K562 (cell line): ENCODE measurements around the gene CLDN1. TPM values are rescaled to one million over a fixed set of nuclear protein-coding genes. Genes with fewer than 3 reads are reported as not detected.

Experiments
- ATAC-seq: fragments of 200-7000 bp; cut with Tn5 transposase; 3 replicates; pipeline ENCODE4 v1.9.1; 2020; ENCODE audit warnings: moderate library complexity
- BruUV-seq: library from RNA; stranded (reverse); fragments of 400-500 nt; replicated peaks from 2 replicates; lab custom pipeline; 2021; lab: Mats Ljungman, UMichigan
- CTCF ChIA-PET: fragments of 300-600 bp; formaldehyde crosslinking; extraction: SDS; loops from one replicate; lab custom pipeline; 2021; ENCODE audit warnings: low intra/inter-chr PET ratio; lab: Yijun Ruan, JAX
- POLR2A ChIA-PET: fragments of 300-600, 350-650 bp; sonication (Branson Sonifier 250); formaldehyde crosslinking; extraction: SDS; loops from one replicate; lab custom pipeline; 2021; ENCODE audit warnings: antibody characterized with exemption, inconsistent platforms; lab: Yijun Ruan, JAX
- DNase-seq, 4 experiments: peaks; one replicate each; pipeline versions ENCODE4 v3.0.0 to v3.0.0-alpha.2; 2011 to 2018; ENCODE audit warnings: low spot score in 3 of 4, mixed read lengths in 3 of 4; ENCODE audit errors: extremely low read depth in 1 of 4
- FAIRE-seq: peaks from 2 replicates; lab custom pipeline; 2011; peaks lifted over from hg19 to GRCh38; lab: Jason Lieb, UNC
- H2AFZ ChIP-seq: 2 replicates; pipeline ENCODE4 v1.6.0; 2011; ENCODE audit warnings: low read depth, low read length, control low read depth, inconsistent platforms
- H3K27ac ChIP-seq: fragments of 200-600 bp; 3 replicates; pipeline ENCODE4 v1.8.0; 2011; ENCODE audit warnings: low read depth, mild to moderate bottlenecking, control low read depth, inconsistent platforms, low read length, moderate library complexity, mixed read lengths; ENCODE audit errors: extremely low read depth
- H3K27me3 ChIP-seq, 2 experiments: fragments of 300-600 bp in 1 of 2; 2 replicates in 1 of 2; 3 replicates in 1 of 2; pipeline versions ENCODE4 v1.6.0 to v1.8.0; 2011; ENCODE audit warnings: inconsistent platforms in 2 of 2, low read length in 2 of 2, mild to moderate bottlenecking in 1 of 2, mixed read lengths in 1 of 2, moderate library complexity in 1 of 2; ENCODE audit not compliant: control insufficient read depth in 2 of 2, insufficient read depth in 2 of 2
- H3K36me3 ChIP-seq: fragments of 300-600 bp; 3 replicates; pipeline ENCODE4 v1.8.0; 2011; ENCODE audit warnings: mild to moderate bottlenecking, low read length, inconsistent platforms; ENCODE audit not compliant: control insufficient read depth, insufficient read depth
- H3K4me1 ChIP-seq, 2 experiments: fragments of 200-600 bp in 1 of 2; replicated peaks in 1 of 2; 2 replicates in 1 of 2; 3 replicates in 1 of 2; pipeline versions ENCODE4 v1.5.1 to v1.8.0; 2011; ENCODE audit warnings: inconsistent platforms in 2 of 2, low read length in 2 of 2, mild to moderate bottlenecking in 1 of 2, mixed read lengths in 1 of 2, moderate library complexity in 1 of 2; ENCODE audit not compliant: control insufficient read depth in 2 of 2, insufficient read depth in 2 of 2
- H3K4me2 ChIP-seq: 2 replicates; pipeline ENCODE4 v1.6.1; 2011; ENCODE audit warnings: low read length, control low read depth, inconsistent platforms, mixed read lengths; ENCODE audit not compliant: insufficient read depth
- H3K4me3 ChIP-seq: fragments of 200-600 bp; sonication (generic), shearing (Covaris generic); 2 replicates; pipeline ENCODE4 v1.5.1; 2016; ENCODE audit warnings: control low read depth, inconsistent platforms
- H3K79me2 ChIP-seq: fragments of 200-600 bp; 3 replicates; pipeline ENCODE4 v1.8.0; 2011; ENCODE audit warnings: low read length, inconsistent platforms; ENCODE audit not compliant: control insufficient read depth, insufficient read depth
- H3K9ac ChIP-seq, 2 experiments: 2 replicates each; pipeline versions ENCODE4 v1.6.0 to v1.6.1; 2011; ENCODE audit warnings: low read depth in 2 of 2, low read length in 2 of 2, control low read depth in 1 of 2, inconsistent platforms in 1 of 2, mild to moderate bottlenecking in 1 of 2, mixed read lengths in 1 of 2; ENCODE audit not compliant: insufficient read depth in 1 of 2
- H3K9me1 ChIP-seq: one replicate; pipeline ENCODE4 v1.6.0; 2011; ENCODE audit warnings: inconsistent platforms, mild to moderate bottlenecking, low read length, moderate library complexity; ENCODE audit not compliant: control insufficient read depth, insufficient read depth
- H3K9me3 ChIP-seq: replicated peaks from 2 replicates; pipeline ENCODE4 v1.5.1; 2011; ENCODE audit warnings: low read depth, low read length, inconsistent platforms; ENCODE audit not compliant: control insufficient read depth, insufficient read depth
- H4K20me1 ChIP-seq: replicated peaks from 2 replicates; pipeline ENCODE4 v1.6.1; 2011; ENCODE audit warnings: low read length, inconsistent platforms, mixed read lengths; ENCODE audit not compliant: control insufficient read depth, insufficient read depth
- CREB3 ChIP-seq: fragments of 450-650 bp; conservative IDR thresholded peaks from 2 replicates; pipeline ENCODE4 v1.6.1; 2016; ENCODE audit warnings: missing genetic modification characterization, low read depth, mild to moderate bottlenecking, missing compliant biosample characterization, moderate library complexity
- DNMT1 ChIP-seq: fragments of 450-650 bp; IDR thresholded peaks from 2 replicates; pipeline ENCODE4 v1.6.1; 2016; ENCODE audit warnings: antibody characterized with exemption, mild to moderate bottlenecking
- E2F3 ChIP-seq: fragments of 250-450 bp; sonication (Bioruptor Pico); IDR thresholded peaks from 2 replicates; pipeline ENCODE4 v1.4.0; 2020; ENCODE audit warnings: mild to moderate bottlenecking
- EHMT2 ChIP-seq: fragments of 450-650 bp; IDR thresholded peaks from 2 replicates; pipeline ENCODE4 v1.6.1; 2018; ENCODE audit warnings: antibody characterized with exemption
- GTF2E2 ChIP-seq: fragments of 200-800 bp; sonication (Bioruptor generic); IDR thresholded peaks from 2 replicates; pipeline ENCODE4 v1.6.1; 2016; ENCODE audit warnings: missing genetic modification characterization, missing compliant biosample characterization
- POLR2A ChIP-seq: fragments of 450-650 bp; conservative IDR thresholded peaks from 2 replicates; pipeline ENCODE4 v1.6.1; 2016
- SMAD2 ChIP-seq: fragments of 150-350 bp; IDR thresholded peaks from 2 replicates; pipeline ENCODE4 v1.6.1; 2014; ENCODE audit warnings: low read depth, mild to moderate bottlenecking, low read length
- SMARCA4 ChIP-seq: fragments of 450-650 bp; IDR thresholded peaks from 2 replicates; pipeline ENCODE4 v1.6.1; 2016
- TEAD2 ChIP-seq: fragments of 450-650 bp; IDR thresholded peaks from 2 replicates; pipeline ENCODE4 v1.6.1; 2016; ENCODE audit warnings: missing genetic modification characterization, control low read depth, missing compliant biosample characterization
- ZNF197 ChIP-seq: fragments of 200-800 bp; sonication (Bioruptor generic); IDR thresholded peaks from 2 replicates; pipeline ENCODE4 v1.6.1; 2016; ENCODE audit warnings: low read depth, missing genetic modification characterization, missing compliant biosample characterization
- ZNF23 ChIP-seq: fragments of 250-450 bp; sonication (Bioruptor Pico); IDR thresholded peaks from 2 replicates; pipeline ENCODE4 v1.4.0; 2020; ENCODE audit warnings: mild to moderate bottlenecking
- WGBS: fragments of 100-300 bp; shearing (Covaris generic); methylation state at CpG from one replicate; pipeline ENCODE4 v1.1.6; 2016; ENCODE audit warnings: low coverage, mixed read lengths; ENCODE audit not compliant: insufficient coverage; ENCODE audit errors: missing lambda C conversion rate; 5-methylcytosine and 5-hydroxymethylcytosine counted together
- in situ Hi-C: fragments of 300-500 bp; cut with MboI; formaldehyde crosslinking; loops from 4 replicates; pipeline ENCODE4 v1.15.0; 2018; ENCODE audit warnings: inconsistent platforms, mixed read lengths
- intact Hi-C: fragments of 100-400 bp; cut with micrococcal nuclease; formaldehyde crosslinking; loops from 2 replicates; pipeline ENCODE4 v1.14.2; 2022
- polyA plus RNA-seq, 8 experiments: library from polyadenylated mRNA; depleted of rRNA in 4 of 8; stranded (reverse) in 5 of 8; unstranded in 3 of 8; fragments of >200 nt; fragmentation: Nextera tagmentation in 2 of 8; fragmentation: Illumina TruSeq in 1 of 8; extraction: Ambion mirVana in 2 of 8; extraction: Trizol in 1 of 8; gene quantifications; 2 replicates each; pipeline versions ENCODE4 v1.2.1 to v1.2.3, GENCODE V29; 2011 to 2014; ENCODE audit warnings: inconsistent platforms in 1 of 8, missing spikeins in 1 of 8
- total RNA-seq, 7 experiments: library from RNA; depleted of rRNA in 6 of 7; stranded (reverse); fragments of >200 nt in 6 of 7; fragmentation: Illumina TruSeq in 2 of 7; extraction: Trizol in 2 of 7; gene quantifications; 2 replicates each; pipeline versions ENCODE4 v1.2.1 to v1.2.3, GENCODE V29; 2011 to 2021; ENCODE audit warnings: low replicate concordance in 1 of 7
- TF ChIP-seq, protein P1 (sequence below): sonication (generic); formaldehyde crosslinking; IDR thresholded peaks from 2 replicates; pipeline ENCODE4 v1.8.1; 2023; ENCODE audit warnings: missing genetic modification reagents, mild to moderate bottlenecking, borderline replicate concordance

Gene CLDN1
- total and polyA plus RNA-seq, 9 of the 15 experiments (the other 6 are each of a cell fraction or from before 2014, with no cell fraction given), result 0.16 TPM; not detected in 8

DNA sequence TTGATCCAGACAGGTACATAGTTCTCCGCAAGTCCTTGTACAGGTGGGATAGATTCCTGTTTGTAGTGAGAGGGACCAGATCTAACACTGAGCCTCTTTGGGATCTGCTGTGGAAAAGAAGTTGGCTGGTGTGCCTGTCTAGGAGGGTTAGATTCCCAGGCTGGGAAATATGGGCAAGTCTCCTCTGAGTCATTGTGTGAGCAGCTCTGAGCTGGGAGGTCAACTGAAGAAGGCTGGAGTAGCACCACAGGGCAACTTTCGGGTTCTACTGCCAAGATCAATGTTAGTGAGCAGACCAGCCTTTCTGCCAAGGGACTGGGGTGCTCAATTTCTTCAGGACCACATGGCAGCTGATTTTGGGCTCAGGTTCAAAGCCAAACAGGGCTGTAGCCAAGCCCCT, 33.4 kb downstream of the CLDN1 start:
- H3K4me1 ChIP-seq, result no peaks in the 10 kb centered on the region
- no peaks in the 10 kb centered on the region for H3K36me3 ChIP-seq
- WGBS, result 0% methylated on average over 2 of the region's 2 CpGs
- H2AFZ ChIP-seq, result no peak overlapping the region
- H3K9me1 ChIP-seq, result no peaks in the 10 kb centered on the region
- in situ Hi-C loops (no loop called here), intact Hi-C loops (no loop called here)
- ChIA-PET POLR2A (no interaction called here), CTCF (no interaction called here)
- H3K27me3 ChIP-seq, result no peaks in the 10 kb centered on the region
- FAIRE-seq, result no peak
- H3K79me2 ChIP-seq, result no peaks in the 10 kb centered on the region
- no peak for ATAC-seq
- no peak overlapping the region for H3K9ac ChIP-seq
- H3K4me3 ChIP-seq, result no peak overlapping the region
- no peak for DNase-seq
- BruUV-seq, result no TSS peak
- H4K20me1 ChIP-seq, result no peaks in the 10 kb centered on the region
- TF ChIP-seq CREB3 (tag) (no peak), SMARCA4 (no peak)
- H3K4me2 ChIP-seq, result no peak overlapping the region
- no peak overlapping the region for H3K27ac ChIP-seq
- peaks cover 2% of the 10 kb centered on the region; the same call in 1 of the 2 replicates for H3K9me3 ChIP-seq

DNA sequence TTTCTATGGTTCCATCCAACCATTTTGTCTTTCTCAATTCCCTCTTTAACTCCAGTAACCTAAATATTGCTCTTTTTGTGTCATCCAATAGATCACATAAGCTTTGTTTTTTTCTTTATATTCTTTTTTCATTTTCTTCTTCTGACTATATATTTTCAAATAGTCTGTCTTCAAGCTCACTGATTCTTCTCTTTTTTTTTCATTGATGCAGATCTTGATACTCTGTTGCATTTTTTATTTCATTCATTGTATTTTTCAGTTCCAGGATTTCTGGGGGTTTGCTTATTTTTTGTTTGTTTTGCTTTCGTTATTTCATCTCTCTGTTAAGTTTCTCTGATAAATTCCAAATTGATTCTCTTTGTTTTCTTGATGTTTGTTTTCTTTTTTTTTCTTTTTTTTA, 36.2 kb downstream of the CLDN1 start:
- H3K79me2 ChIP-seq, result no peaks in the 10 kb centered on the region
- H2AFZ ChIP-seq, result no peak overlapping the region
- H3K27ac ChIP-seq, result no peak overlapping the region
- no TSS peak for BruUV-seq
- in situ Hi-C loops (no loop called here), intact Hi-C loops (no loop called here)
- CTCF ChIA-PET, result no interaction called here
- H4K20me1 ChIP-seq, result no peaks in the 10 kb centered on the region
- H3K4me1 ChIP-seq, result no peaks in the 10 kb centered on the region
- H3K9ac ChIP-seq, result no peak overlapping the region
- FAIRE-seq (no peak), DNase-seq (no peak), ATAC-seq (no peak)
- H3K36me3 ChIP-seq, result no peaks in the 10 kb centered on the region
- no peak overlapping the region for H3K4me3 ChIP-seq
- 0% methylated on average over 1 of the region's 1 CpG for WGBS
- POLR2A ChIA-PET, result no interaction called here
- H3K9me3 ChIP-seq, result peaks cover 2% of the 10 kb centered on the region; the same call in 1 of the 2 replicates
- no peaks in the 10 kb centered on the region for H3K9me1 ChIP-seq
- H3K27me3 ChIP-seq, result no peaks in the 10 kb centered on the region
- no peak overlapping the region for H3K4me2 ChIP-seq
- no peak for TF ChIP-seq EHMT2
- no peak for TF ChIP-seq ZNF197 (CRISPR knock-in tag)
- no peak for TF ChIP-seq GTF2E2 (tag)
- TF ChIP-seq POLR2A, result no peak
- no peak for TF ChIP-seq SMAD2
- no peak for TF ChIP-seq TEAD2 (tag)
- TF ChIP-seq, protein P1, sequence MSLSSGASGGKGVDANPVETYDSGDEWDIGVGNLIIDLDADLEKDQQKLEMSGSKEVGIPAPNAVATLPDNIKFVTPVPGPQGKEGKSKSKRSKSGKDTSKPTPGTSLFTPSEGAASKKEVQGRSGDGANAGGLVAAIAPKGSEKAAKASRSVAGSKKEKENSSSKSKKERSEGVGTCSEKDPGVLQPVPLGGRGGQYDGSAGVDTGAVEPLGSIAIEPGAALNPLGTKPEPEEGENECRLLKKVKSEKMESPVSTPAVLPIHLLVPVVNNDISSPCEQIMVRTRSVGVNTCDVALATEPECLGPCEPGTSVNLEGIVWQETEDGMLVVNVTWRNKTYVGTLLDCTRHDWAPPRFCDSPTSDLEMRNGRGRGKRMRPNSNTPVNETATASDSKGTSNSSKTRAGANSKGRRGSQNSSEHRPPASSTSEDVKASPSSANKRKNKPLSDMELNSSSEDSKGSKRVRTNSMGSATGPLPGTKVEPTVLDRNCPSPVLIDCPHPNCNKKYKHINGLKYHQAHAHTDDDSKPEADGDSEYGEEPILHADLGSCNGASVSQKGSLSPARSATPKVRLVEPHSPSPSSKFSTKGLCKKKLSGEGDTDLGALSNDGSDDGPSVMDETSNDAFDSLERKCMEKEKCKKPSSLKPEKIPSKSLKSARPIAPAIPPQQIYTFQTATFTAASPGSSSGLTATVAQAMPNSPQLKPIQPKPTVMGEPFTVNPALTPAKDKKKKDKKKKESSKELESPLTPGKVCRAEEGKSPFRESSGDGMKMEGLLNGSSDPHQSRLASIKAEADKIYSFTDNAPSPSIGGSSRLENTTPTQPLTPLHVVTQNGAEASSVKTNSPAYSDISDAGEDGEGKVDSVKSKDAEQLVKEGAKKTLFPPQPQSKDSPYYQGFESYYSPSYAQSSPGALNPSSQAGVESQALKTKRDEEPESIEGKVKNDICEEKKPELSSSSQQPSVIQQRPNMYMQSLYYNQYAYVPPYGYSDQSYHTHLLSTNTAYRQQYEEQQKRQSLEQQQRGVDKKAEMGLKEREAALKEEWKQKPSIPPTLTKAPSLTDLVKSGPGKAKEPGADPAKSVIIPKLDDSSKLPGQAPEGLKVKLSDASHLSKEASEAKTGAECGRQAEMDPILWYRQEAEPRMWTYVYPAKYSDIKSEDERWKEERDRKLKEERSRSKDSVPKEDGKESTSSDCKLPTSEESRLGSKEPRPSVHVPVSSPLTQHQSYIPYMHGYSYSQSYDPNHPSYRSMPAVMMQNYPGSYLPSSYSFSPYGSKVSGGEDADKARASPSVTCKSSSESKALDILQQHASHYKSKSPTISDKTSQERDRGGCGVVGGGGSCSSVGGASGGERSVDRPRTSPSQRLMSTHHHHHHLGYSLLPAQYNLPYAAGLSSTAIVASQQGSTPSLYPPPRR (CRISPR knock-in tag), result no peak
- TF ChIP-seq ZNF23 (CRISPR knock-in tag), result no peak
- TF ChIP-seq DNMT1, result no peak
- no peak for TF ChIP-seq E2F3 (CRISPR knock-in tag)
